GM23338 (cell line): ENCODE data around the gene CD82. TPM values are rescaled to one million over a fixed set of nuclear protein-coding genes. Genes with fewer than 3 reads are reported as not detected.

ENCODE experiments used
- ATAC-seq: fragments of 200-7000 bp; cut with Tn5 transposase; 3 replicates; pipeline ENCODE4 v1.9.1; 2020
- DNase-seq: peaks from one replicate; pipeline ENCODE4 v3.0.0-alpha.2; 2015; ENCODE audit warnings: low spot score
- H2AFZ ChIP-seq: fragments of 200-600 bp; sonication (generic); 2 replicates; pipeline ENCODE4 v1.8.0; 2016; ENCODE audit warnings: antibody characterized with exemption, mild to moderate bottlenecking, moderate library complexity
- H3F3A ChIP-seq: fragments of 200-600 bp; sonication (generic); replicated peaks from 2 replicates; pipeline ENCODE4 v1.8.0; 2017; ENCODE audit warnings: antibody characterized with exemption, mixed run types, low read depth
- H3K27ac ChIP-seq: fragments of 200-600 bp; sonication (generic); 2 replicates; pipeline ENCODE4 v1.6.1; 2016; ENCODE audit warnings: low read depth
- H3K27me3 ChIP-seq: fragments of 200-600 bp; sonication (generic); 2 replicates; pipeline ENCODE4 v1.8.0; 2016; ENCODE audit warnings: mild to moderate bottlenecking, mixed run types, moderate library complexity; ENCODE audit not compliant: insufficient read depth
- H3K36me3 ChIP-seq: fragments of 200-600 bp; sonication (generic); 2 replicates; pipeline ENCODE4 v1.8.0; 2016; ENCODE audit warnings: mild to moderate bottlenecking; ENCODE audit not compliant: insufficient read depth
- H3K4me1 ChIP-seq: fragments of 200-600 bp; sonication (generic); 2 replicates; pipeline ENCODE4 v1.8.0; 2016; ENCODE audit warnings: mild to moderate bottlenecking, moderate library complexity; ENCODE audit not compliant: insufficient read depth
- H3K4me2 ChIP-seq: fragments of 200-600 bp; sonication (generic); 2 replicates; pipeline ENCODE4 v1.7.1; 2017; ENCODE audit warnings: mixed run types
- H3K4me3 ChIP-seq: fragments of 200-600 bp; sonication (generic); 2 replicates; pipeline ENCODE4 v1.6.1; 2016; ENCODE audit warnings: mixed run types
- H3K79me2 ChIP-seq: fragments of 200-600 bp; sonication (generic); replicated peaks from 2 replicates; pipeline ENCODE4 v1.8.0; 2017; ENCODE audit warnings: mild to moderate bottlenecking; ENCODE audit not compliant: insufficient read depth
- H3K9me2 ChIP-seq: fragments of 200-600 bp; sonication (generic); 2 replicates; pipeline ENCODE4 v1.8.0; 2017; ENCODE audit not compliant: insufficient read depth
- H4K20me1 ChIP-seq: fragments of 200-600 bp; sonication (generic); replicated peaks from 2 replicates; pipeline ENCODE4 v1.8.0; 2017; ENCODE audit warnings: mild to moderate bottlenecking; ENCODE audit not compliant: insufficient read depth
- H3K27ac Mint-ChIP-seq: 2 replicates; pipeline ENCODE4 v1.8.0; 2020; ENCODE audit warnings: inconsistent platforms, mild to moderate bottlenecking, moderate library complexity, mixed read lengths
- H3K27me3 Mint-ChIP-seq: 3 replicates; pipeline ENCODE4 v1.8.0; 2022; ENCODE audit warnings: low read depth, mild to moderate bottlenecking, moderate library complexity, mixed read lengths, inconsistent platforms; ENCODE audit not compliant: insufficient read depth, poor library complexity
- H3K36me3 Mint-ChIP-seq: 3 replicates; pipeline ENCODE4 v1.8.0; 2021; ENCODE audit warnings: low read depth, mild to moderate bottlenecking, inconsistent platforms, moderate library complexity, mixed read lengths
- H3K4me1 Mint-ChIP-seq: 3 replicates; pipeline ENCODE4 v1.8.0; 2020; ENCODE audit warnings: mild to moderate bottlenecking, inconsistent platforms, mixed read lengths
- H3K4me3 Mint-ChIP-seq: 3 replicates; pipeline ENCODE4 v1.8.0; 2021; ENCODE audit warnings: moderate library complexity, mild to moderate bottlenecking, inconsistent platforms, mixed read lengths
- H3K9me3 Mint-ChIP-seq: 3 replicates; pipeline ENCODE4 v1.8.0; 2020; ENCODE audit warnings: moderate library complexity, mild to moderate bottlenecking, inconsistent platforms, mixed read lengths
- CREB1 ChIP-seq: fragments of 250-450 bp; sonication (Bioruptor Pico); IDR thresholded peaks from 2 replicates; pipeline ENCODE4 v1.5.0; 2020; ENCODE audit warnings: low read depth, mild to moderate bottlenecking, moderate library complexity
- CTCF ChIP-seq, 2 experiments: fragments of 200-600 bp in 1 of 2; sonication (generic) in 1 of 2; conservative IDR thresholded peaks; 2 replicates each; pipeline versions ENCODE4 v1.5.1 to v1.6.1; 2016 to 2017; ENCODE audit warnings: antibody characterized with exemption in 2 of 2, low read depth in 2 of 2, mild to moderate bottlenecking in 2 of 2, moderate library complexity in 1 of 2
- ETS1 ChIP-seq: IDR thresholded peaks from 2 replicates; pipeline ENCODE4 v1.6.1; 2016; ENCODE audit warnings: antibody characterized with exemption
- EZH2 ChIP-seq: fragments of 200-600 bp; sonication (generic); IDR thresholded peaks from one replicate; pipeline ENCODE4 v1.8.0; 2017; ENCODE audit warnings: antibody characterized with exemption, mild to moderate bottlenecking, low read depth; ENCODE audit not compliant: unreplicated experiment
- EZH2phosphoT487 ChIP-seq: fragments of 200-600 bp; sonication (generic); IDR thresholded peaks from one replicate; pipeline ENCODE4 v1.8.1; 2018; ENCODE audit warnings: antibody characterized with exemption; ENCODE audit not compliant: unreplicated experiment
- ZNF114 ChIP-seq: fragments of 250-450 bp; sonication (Bioruptor Pico); IDR thresholded peaks from 2 replicates; pipeline ENCODE4 v1.5.0; 2020; ENCODE audit warnings: mild to moderate bottlenecking, moderate library complexity
- polyA plus RNA-seq: library from polyadenylated mRNA; unstranded; fragments of >200 nt; fragmentation: Nextera tagmentation; extraction: Ambion mirVana; gene quantifications from 2 replicates; pipeline ENCODE4 v1.2.1, GENCODE V29; 2016
- total RNA-seq: library from RNA; depleted of rRNA; stranded (reverse); fragments of >200 nt; shearing (Covaris generic); gene quantifications from 2 replicates; pipeline ENCODE4 v1.2.3, GENCODE V29; 2014

The CD82 gene
- total and polyA plus RNA-seq, 2 experiments from 2014 or later: 4.4 to 4.9 TPM

- no peak for TF ChIP-seq EZH2phosphoT487
- no peak for TF ChIP-seq EZH2
- no peak for TF ChIP-seq ZNF114
- no peak for TF ChIP-seq CTCF (conservative IDR thresholded peaks at IDR 0.05; ENCODE audit: low read depth in 2 of 2)
- TF ChIP-seq ETS1: no peak
Measured at GRCh38 chr11:44516688-44517507, 48.6 kb upstream of the CD82 start (continued).

DNA sequence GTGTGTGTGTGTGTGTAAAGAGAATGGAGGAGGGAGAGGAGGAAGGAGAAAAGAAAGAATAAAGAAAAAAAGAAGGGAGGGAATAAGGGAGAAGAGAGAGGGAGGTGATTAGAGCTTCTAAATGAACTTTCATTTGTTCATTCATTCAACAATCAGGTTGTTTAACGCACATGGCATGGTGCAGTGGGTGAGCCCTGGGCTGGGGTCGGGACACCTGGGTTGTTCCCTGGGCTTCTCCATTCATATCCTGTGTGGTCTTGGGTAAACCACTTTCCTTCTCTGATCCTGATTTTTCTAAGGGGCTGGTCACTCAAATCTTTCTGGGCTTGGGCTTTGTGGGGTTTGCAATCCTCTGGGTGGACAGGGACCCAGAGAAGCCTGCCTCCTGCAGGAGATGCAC is 47.9 kb upstream of the CD82 start:
- H3K4me1 Mint-ChIP-seq: no peaks in the 10 kb centered on the region; the same call in 2 of the 3 replicates
- Histone ChIP-seq H3K36me3 (no peaks in the 10 kb centered on the region), H3F3A (no peaks in the 10 kb centered on the region), H3K4me1 (no peaks in the 10 kb centered on the region), H3K27me3 (no peaks in the 10 kb centered on the region), H3K4me3 (no peak overlapping the region), H3K79me2 (no peaks in the 10 kb centered on the region), H3K27ac (no peak overlapping the region), H4K20me1 (no peaks in the 10 kb centered on the region), H3K9me2 (no peaks in the 10 kb centered on the region), H3K4me2 (no peak overlapping the region), H2AFZ (no peak overlapping the region)
- no peak overlapping the region for H3K4me3 Mint-ChIP-seq
- no peaks in the 10 kb centered on the region; the same call in 2 of the 3 replicates for H3K36me3 Mint-ChIP-seq
- peaks cover 2% of the 10 kb centered on the region for H3K27me3 Mint-ChIP-seq
- no peak for TF ChIP-seq ETS1
- TF ChIP-seq CREB1: no peak
- TF ChIP-seq CTCF (conservative IDR thresholded peaks at IDR 0.05; ENCODE audit: low read depth in 2 of 2): no peak
- no peaks in the 10 kb centered on the region for H3K9me3 Mint-ChIP-seq
- H3K27ac Mint-ChIP-seq: no peak overlapping the region
- DNase-seq (no peak), ATAC-seq (no peak)
